Activated naive CD4-positive, alpha-beta T cell treated with anti-CD3 and anti-CD28 coated beads, Interleukin-2, amount 50 U/mL, for 72 hours (primary cell): ENCODE results near the gene ITPR2. TPM values are rescaled to one million over a fixed set of nuclear protein-coding genes. Genes with fewer than 3 reads are reported as not detected.

Experiments used
- ATAC-seq, 2 donors: fragments of 150-1000 bp; cut with Tn5 transposase; 2 replicates each; pipeline ENCODE4 v1.10.0; 2021; ENCODE audit warnings: mild to moderate bottlenecking in 2 of 2, moderate library complexity in 2 of 2
- DNase-seq, 2 donors: peaks; one replicate each; pipeline ENCODE4 v3.0.0; 2021 to 2022; ENCODE audit warnings: low spot score in 2 of 2
- H3K27ac Mint-ChIP-seq, 2 donors: one replicate each; pipeline ENCODE4 v1.8.0; 2022; ENCODE audit warnings: mild to moderate bottlenecking in 2 of 2, mixed read lengths in 2 of 2
- H3K36me3 Mint-ChIP-seq, 2 donors: one replicate each; pipeline ENCODE4 v1.8.0; 2022; ENCODE audit warnings: mixed read lengths in 2 of 2
- H3K9me3 Mint-ChIP-seq, 2 donors: one replicate each; pipeline ENCODE4 v1.8.0; 2022; ENCODE audit warnings: mixed read lengths in 2 of 2
- total RNA-seq, 2 donors: library from RNA; stranded (reverse); gene quantifications; one replicate each; pipeline ENCODE4 v1.2.3, GENCODE V29; 2022

Gene ITPR2
- total RNA-seq, 2 donors from 2014 or later: 44.6 to 46.1 TPM

DNA sequence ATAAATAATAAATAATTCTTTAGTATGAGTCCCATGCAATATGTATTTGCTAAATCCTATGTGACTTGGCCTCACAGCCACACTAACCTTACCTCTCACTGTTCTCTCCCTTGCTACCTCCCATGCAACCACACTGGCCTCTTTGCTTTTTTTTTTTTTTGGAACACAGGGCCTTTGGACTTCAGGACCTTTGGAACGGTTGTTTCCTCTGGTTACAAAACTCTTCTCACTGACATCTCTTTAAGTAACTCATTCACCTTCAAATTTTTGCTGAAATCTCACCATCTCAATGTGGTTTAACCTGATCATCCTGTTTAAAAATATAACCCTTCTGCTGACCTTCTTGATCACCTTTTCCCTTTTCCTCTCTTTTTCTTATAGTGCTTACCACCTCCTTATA lies 443.7 kb downstream of the ITPR2 start:
- ATAC-seq: no peak
- Mint-ChIP-seq H3K27ac (no peak overlapping the region), H3K9me3 (peaks cover 0 to 3% of the 10 kb centered on the region in 2 donors), H3K36me3 (peaks cover 16 to 40% of the 10 kb centered on the region in 2 donors)
- DNase-seq: no peak

GRCh38 chr12:26384536-26384935 lies 448.5 kb downstream of the ITPR2 start:
- H3K36me3 Mint-ChIP-seq: peaks cover 25 to 29% of the 10 kb centered on the region in 2 donors

DNA sequence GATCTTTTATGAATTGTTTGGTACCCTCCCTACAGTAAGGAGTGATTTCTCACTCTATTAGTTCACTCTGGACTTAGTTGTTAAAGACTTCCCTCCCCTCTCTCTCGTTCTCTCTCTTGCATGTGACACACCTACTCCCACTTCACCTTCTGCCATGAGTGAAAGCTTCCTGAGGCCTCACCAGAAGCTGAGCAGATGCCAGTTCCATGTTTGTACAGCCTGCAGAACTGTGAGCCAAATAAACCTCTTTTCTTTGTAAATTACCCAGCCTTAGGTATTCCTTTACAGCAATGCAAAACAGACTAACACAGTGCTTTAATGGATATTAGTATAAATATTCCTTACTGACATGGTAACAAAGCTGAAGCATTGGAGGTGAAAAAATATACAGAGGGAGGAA lies 450.0 kb downstream of the ITPR2 start:
- ATAC-seq (no peak), DNase-seq (no peak)
- Mint-ChIP-seq H3K27ac (peak overlapping the region in 1 of 2 donors; percentile 37), H3K36me3 (peaks cover 20 to 25% of the 10 kb centered on the region in 2 donors), H3K9me3 (peaks cover 0 to 3% of the 10 kb centered on the region in 2 donors)

More at GRCh38 chr12:26384536-26384935, 448.5 kb downstream of the ITPR2 start:
- ATAC-seq (no peak), DNase-seq (no peak)
- Mint-ChIP-seq H3K27ac (no peak overlapping the region), H3K9me3 (peaks cover 0 to 3% of the 10 kb centered on the region in 2 donors)

DNA sequence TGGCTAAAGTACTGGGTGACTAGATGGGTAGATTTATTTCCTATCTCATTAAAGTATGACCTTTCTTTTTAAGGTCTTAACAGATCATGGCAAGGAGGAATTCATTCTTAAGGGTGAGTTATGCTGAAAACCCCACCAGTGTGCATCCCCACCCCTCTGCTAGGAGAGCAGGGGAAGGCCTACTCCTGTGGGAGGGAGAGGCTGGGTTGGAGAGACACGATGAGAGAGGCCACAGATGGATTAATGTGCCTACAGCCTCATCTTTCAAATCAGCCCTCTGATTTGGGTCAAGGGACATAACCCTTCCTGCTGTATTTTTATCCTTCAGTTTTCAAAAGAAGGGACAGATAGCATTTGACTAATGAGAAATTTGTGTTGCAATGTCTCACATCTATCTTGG lies 452.1 kb downstream of the ITPR2 start:
- H3K9me3 Mint-ChIP-seq: peaks cover 0 to 3% of the 10 kb centered on the region in 2 donors
- no peak for ATAC-seq
- no peak for DNase-seq
- peaks cover 25 to 29% of the 10 kb centered on the region in 2 donors for H3K36me3 Mint-ChIP-seq
- no peak overlapping the region for H3K27ac Mint-ChIP-seq

DNA sequence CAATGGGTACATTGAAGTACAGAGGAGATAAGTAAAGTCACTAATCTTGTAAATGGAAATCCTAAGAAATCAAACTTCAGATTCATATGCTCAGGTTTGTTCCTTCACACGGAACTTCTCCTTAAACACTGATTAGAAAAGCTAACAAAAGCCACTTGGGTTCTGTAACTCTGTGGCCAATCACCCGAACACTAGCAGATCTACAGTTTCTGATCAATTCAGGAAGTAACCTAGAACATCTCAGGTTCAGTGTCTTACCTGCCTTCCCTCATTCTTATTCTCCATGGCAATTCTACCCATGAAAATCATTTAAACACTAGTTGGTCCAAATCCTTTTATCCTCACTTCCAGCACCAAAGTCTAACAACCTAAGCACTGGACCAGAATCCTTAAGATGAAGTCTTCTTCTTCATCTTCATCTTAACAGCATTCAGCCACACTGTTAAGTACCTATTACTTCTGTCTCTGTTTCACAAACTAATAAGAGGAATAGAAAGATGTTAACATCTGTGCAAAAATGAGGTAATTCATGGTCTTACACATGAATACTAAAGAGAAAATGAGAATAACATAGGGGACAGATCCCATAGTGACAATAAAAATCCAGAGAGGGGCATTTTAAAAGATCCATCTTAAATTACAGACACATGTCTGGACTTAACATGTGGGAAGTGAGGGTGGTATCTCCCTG lies 453.1 kb downstream of the ITPR2 start:
- Mint-ChIP-seq H3K9me3 (no peaks in the 10 kb centered on the region), H3K36me3 (peaks cover 15 to 19% of the 10 kb centered on the region in 2 donors), H3K27ac (no peak overlapping the region)
- ATAC-seq (no peak), DNase-seq (no peak)

DNA sequence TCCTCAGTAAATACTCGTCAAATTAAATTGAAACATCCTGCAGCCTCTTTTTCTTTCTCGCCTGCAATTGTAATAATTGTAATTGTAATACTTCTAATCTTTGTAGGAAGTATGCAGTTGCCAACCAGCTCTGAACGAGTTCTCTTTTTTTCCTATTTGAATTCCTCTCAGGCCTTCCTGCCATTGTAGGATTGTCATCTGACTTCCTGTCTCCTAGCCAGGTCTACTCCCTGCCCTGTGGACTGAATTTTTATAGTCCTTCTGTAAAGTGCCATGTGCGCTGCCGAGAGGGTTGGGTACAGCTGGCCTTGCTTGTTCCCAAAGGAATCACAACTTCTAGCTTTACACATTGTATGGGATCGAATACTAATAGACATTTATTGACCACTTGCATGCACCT lies 454.3 kb downstream of the ITPR2 start:
- DNase-seq (no peak), ATAC-seq (no peak)
- Mint-ChIP-seq H3K9me3 (no peaks in the 10 kb centered on the region), H3K27ac (no peak overlapping the region), H3K36me3 (peaks cover 3 to 11% of the 10 kb centered on the region in 2 donors)

- Mint-ChIP-seq H3K36me3 (peaks cover 0 to 11% of the 10 kb centered on the region in 2 donors), H3K27ac (no peak overlapping the region), H3K9me3 (no peaks in the 10 kb centered on the region)
- ATAC-seq (no peak), DNase-seq (no peak)
These were observed 457.9 kb downstream of the ITPR2 start for GRCh38 chr12:26374934-26375680.

DNA sequence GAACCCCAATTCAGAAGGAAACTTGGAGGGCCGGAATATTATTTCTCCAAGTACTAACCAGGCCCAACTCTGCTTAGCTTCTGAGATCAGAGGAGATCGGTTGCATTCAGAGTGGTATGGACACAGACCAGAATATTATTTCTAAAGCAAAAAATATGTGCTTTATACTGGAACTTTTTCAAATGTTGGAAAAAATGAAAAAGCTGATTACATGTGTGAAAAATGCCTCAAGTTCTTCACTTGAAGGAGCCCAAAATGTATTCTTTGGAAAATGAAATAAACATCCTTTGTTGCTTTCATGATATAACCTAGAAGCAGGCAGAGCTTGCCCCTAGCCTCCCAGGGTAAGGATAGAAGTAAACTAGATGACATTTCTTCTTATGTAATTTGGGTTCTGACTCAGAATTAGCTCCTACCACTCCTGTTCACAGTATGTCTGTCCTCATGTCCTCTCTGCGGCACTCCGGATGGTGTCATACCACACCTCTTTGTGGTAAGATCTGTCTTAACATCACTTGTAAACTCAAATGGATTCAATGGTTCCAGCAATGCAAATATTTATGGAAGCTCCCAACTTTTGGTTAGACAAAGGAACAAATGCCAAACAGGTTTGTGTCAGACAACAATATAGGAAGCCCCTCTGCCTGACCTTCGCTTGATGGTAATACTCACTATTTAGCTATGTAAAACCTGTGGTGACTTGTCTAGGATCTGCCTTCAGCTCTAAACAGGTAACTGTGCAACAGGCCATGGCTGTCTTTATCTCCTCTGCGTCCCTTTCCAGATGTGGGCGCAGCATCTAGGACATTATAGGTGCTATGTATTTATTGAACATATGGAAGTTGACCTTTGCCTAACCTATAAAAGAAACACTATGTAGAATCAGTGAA lies 459.1 kb downstream of the ITPR2 start:
- peaks cover 0 to 11% of the 10 kb centered on the region in 2 donors for H3K36me3 Mint-ChIP-seq
- no peak for DNase-seq
- no peak overlapping the region for H3K27ac Mint-ChIP-seq
- no peak for ATAC-seq
- H3K9me3 Mint-ChIP-seq: no peaks in the 10 kb centered on the region

- peaks cover 0 to 9% of the 10 kb centered on the region in 2 donors for H3K36me3 Mint-ChIP-seq
- ATAC-seq: no peak
These were observed 460.1 kb downstream of the ITPR2 start for GRCh38 chr12:26372866-26373265.

DNA sequence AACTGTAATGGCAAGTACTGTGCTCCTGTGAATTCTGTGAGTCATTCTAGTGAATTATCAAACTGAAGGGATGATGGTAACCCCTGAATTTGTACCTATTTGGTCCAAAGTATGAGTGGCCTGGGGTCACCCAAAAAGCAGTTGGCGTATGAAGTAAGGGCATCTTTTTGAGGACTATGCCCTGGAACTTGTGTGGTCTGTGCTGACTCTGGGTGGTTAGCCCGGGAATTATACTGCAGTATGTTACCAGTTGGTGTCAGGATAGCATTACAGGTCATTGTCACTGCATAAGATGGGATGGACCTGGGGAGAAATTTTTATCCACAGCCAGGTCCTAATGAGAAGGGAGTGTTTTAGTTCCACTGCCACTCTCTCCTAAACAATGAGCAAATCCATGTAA lies 462.9 kb downstream of the ITPR2 start:
- DNase-seq: no peak
- ATAC-seq: no peak
- H3K9me3 Mint-ChIP-seq: no peaks in the 10 kb centered on the region
- no peaks in the 10 kb centered on the region for H3K36me3 Mint-ChIP-seq
- H3K27ac Mint-ChIP-seq: no peak overlapping the region

More at GRCh38 chr12:26372866-26373265, 460.1 kb downstream of the ITPR2 start:
- no peak for DNase-seq
- H3K27ac Mint-ChIP-seq: no peak overlapping the region
- H3K9me3 Mint-ChIP-seq: no peaks in the 10 kb centered on the region

DNA sequence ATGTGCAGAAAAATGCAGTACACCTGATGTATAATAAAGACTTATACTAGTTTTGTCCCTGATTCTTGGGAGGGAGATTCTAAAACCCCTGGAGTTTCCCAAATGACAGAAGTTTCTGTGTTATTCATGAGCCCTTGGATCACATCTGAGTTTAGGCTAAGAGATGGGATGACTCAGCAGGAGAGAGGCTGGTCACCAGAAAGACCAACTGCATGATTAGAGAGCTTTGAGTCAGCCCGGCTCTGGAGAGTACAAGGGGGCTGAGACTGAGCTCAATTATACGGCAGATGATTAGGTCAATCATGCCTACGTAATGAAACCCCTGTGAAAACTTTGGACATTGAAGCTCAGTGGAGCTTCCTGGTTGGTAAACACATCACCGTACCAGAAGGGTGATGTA lies 463.4 kb downstream of the ITPR2 start:
- Mint-ChIP-seq H3K27ac (no peak overlapping the region), H3K36me3 (no peaks in the 10 kb centered on the region), H3K9me3 (no peaks in the 10 kb centered on the region)
- ATAC-seq: no peak
- no peak for DNase-seq

DNA sequence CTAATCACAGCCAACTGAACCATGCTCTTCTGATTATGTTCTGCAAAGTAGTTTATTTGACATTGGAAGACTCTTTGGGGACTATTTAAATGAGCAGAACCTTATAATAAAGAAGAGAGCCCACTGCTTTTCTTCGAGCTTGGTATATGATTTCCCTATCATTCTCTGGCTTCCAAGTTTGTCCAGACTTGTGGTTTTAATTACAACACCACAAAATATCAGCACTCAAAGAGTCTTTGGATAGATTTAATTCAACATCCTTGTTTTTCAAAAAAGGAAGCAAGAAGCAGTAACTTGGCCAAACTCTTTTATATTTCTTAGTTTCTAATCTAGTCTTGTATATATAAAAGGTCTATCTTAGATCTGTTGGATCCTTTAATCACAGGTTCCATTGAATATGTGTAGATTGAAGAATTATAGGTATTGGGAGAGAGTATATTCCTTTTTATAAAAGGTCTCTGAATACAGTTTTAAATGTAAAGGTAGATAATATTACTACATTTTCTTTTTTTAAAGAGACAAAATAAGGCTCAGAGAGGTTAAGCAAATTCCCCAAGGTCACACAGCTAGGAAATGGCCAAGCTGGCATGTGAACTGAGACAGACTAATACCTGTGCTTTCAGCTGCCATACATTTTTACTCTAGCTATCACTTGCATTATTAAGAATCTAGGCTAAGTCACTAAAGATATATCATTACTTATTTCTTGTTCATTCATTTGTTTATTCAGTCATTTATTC lies 464.8 kb downstream of the ITPR2 start:
- ATAC-seq: no peak
- no peaks in the 10 kb centered on the region for H3K36me3 Mint-ChIP-seq
- no peak for DNase-seq
- H3K27ac Mint-ChIP-seq: no peak overlapping the region
- no peaks in the 10 kb centered on the region for H3K9me3 Mint-ChIP-seq

DNA sequence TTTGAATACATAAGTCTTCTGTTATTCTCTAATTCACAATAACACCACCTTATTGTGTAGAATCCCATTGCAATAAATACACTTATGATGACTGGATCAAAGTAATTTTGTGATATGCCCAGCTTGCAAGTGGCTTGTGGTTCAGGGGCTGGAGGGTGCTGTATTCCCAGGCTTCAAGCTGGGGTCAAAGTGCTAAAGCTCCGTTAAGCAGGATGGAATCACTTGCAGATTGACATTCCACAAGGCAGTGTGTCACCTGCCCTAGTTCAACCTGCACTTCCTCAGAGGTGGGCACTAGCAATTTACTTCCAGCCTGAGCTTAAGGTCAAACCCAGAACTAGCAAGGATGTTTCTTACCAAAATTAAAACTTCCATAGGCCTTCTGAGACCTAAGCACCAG lies 471.0 kb downstream of the ITPR2 start:
- no peak overlapping the region for H3K27ac Mint-ChIP-seq

DNA sequence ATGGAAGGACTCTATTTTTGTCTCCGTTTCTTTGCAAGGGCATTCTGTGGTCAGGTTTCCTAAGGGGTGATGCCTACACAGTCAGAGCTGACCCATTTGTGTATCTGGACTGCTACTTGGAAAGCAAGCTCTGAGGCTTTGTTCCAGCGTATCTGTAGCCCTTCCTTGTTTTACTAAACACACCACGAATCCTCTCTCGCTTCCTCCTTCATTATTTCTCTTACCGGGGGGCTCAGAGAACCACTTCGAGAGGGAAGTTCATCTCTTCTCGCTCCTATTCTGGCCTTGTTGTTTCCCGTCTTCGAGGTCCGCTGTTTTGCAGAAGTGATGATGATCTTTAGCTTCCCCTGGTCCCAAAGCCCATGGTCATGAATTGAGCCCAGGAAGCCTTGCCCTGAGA lies 472.9 kb downstream of the ITPR2 start:
- H3K9me3 Mint-ChIP-seq: no peaks in the 10 kb centered on the region
- ATAC-seq (no peak), DNase-seq (no peak)
- peak overlapping the region in 1 of 2 donors; percentile 33 for H3K27ac Mint-ChIP-seq
- peaks cover 0 to 8% of the 10 kb centered on the region in 2 donors for H3K36me3 Mint-ChIP-seq

More for the DNA sequence above, 471.0 kb downstream of the ITPR2 start:
- no peak for DNase-seq
- no peak for ATAC-seq
- Mint-ChIP-seq H3K36me3 (peaks cover 0 to 8% of the 10 kb centered on the region in 2 donors), H3K9me3 (no peaks in the 10 kb centered on the region)

DNA sequence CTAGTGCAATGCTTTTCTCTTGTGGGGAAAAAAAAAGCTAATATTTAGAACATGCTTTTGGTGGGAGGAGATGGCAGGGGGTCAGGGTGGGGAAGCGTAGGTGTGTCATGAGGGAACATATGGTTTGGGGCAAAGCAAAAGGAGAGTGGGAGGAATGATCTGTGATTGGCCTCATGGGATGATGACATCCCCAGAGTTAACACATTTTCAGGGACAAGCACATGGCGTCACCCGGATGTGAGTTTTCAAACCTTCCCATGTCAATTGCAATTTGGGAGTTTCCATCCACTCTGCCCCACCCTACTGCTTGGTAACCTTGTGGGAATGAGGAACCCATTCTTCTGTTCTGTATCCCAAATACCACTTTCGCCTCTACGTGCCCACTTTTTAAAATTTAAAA lies 473.4 kb downstream of the ITPR2 start:
- Mint-ChIP-seq H3K27ac (no peak overlapping the region), H3K9me3 (no peaks in the 10 kb centered on the region)

DNA sequence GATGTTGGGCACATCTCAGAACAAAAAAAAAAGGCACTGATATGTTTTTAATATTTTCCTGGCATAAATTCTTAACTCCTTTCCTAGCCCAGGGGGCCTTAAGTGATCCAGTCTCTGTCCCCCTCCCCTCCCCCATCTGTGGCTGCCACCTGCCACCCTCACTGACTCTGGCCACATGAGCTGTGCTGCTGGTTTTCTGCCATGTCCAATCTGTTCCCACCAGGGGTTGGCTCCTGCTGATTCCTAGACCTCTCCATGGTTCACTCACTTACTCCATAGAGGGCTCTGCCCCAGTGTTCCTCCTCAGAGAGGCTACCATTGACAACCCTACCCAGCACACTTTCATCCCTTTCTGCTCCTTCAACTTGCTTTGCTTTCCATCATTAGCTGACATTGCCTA lies 474.3 kb downstream of the ITPR2 start:
- Mint-ChIP-seq H3K9me3 (no peaks in the 10 kb centered on the region), H3K27ac (peak overlapping the region in 1 of 2 donors; percentile 44), H3K36me3 (peaks cover 0 to 8% of the 10 kb centered on the region in 2 donors)
- no peak for DNase-seq
- ATAC-seq: no peak

More for the DNA sequence above, 473.4 kb downstream of the ITPR2 start:
- peaks cover 0 to 8% of the 10 kb centered on the region in 2 donors for H3K36me3 Mint-ChIP-seq
- DNase-seq (no peak), ATAC-seq (no peak)
